IPS-NIHi7 (cell line): ENCODE data around the gene FMNL2.
A peak's percentile ranks its signal among the peaks of the same experiment; 100 is the strongest.
"Not testable (repeated sequence)": the region's sequence is repeated elsewhere in the genome, so short reads cannot be mapped to it uniquely, and the experiment has no call there.

Experiments used
- DNase-seq: peaks from one replicate; pipeline ENCODE4 v3.0.0; 2012; ENCODE audit warnings: mixed read lengths; ENCODE audit errors: extremely low spot score

FMNL2 gene

GRCh38 chr2:152335016-152335725, at the start of gene FMNL2:
TSS of gene FMNL2 (plus strand) at chr2:152335174.
- DNase-seq = peak; percentile 95

GRCh38 chr2:152292991-152293390, 42.0 kb upstream of the FMNL2 start:
- DNase-seq = no peak

GRCh38 chr2:152297715-152298114, 37.3 kb upstream of the FMNL2 start:
- no peak for DNase-seq

GRCh38 chr2:152298754-152299153, 36.2 kb upstream of the FMNL2 start:
- DNase-seq = no peak

- DNase-seq = no peak
Measured at GRCh38 chr2:152301131-152301530, 33.8 kb upstream of the FMNL2 start.

- DNase-seq = no peak
Measured at GRCh38 chr2:152303951-152304350, 31.0 kb upstream of the FMNL2 start.

- DNase-seq = no peak
Measured at GRCh38 chr2:152304836-152305235, 30.1 kb upstream of the FMNL2 start.

- no peak for DNase-seq
Measured at GRCh38 chr2:152307863-152308262, 27.1 kb upstream of the FMNL2 start.

- DNase-seq = no peak
Measured at GRCh38 chr2:152309352-152310214, 25.4 kb upstream of the FMNL2 start.

GRCh38 chr2:152319822-152320570, 15.0 kb upstream of the FMNL2 start:
- no peak for DNase-seq

GRCh38 chr2:152320814-152321213, 14.2 kb upstream of the FMNL2 start:
- no peak for DNase-seq

GRCh38 chr2:152322222-152322621, 12.8 kb upstream of the FMNL2 start:
- no peak for DNase-seq

- DNase-seq = not testable (repeated sequence)
Measured at GRCh38 chr2:152325126-152325525, 9.8 kb upstream of the FMNL2 start.

GRCh38 chr2:152326710-152327109, 8.3 kb upstream of the FMNL2 start:
- no peak for DNase-seq

GRCh38 chr2:152328013-152328412, 7.0 kb upstream of the FMNL2 start:
- DNase-seq = no peak

GRCh38 chr2:152330235-152330866, 4.6 kb upstream of the FMNL2 start:
- no peak for DNase-seq

- DNase-seq = no peak
Measured at GRCh38 chr2:152334701-152335015, 316 bp upstream of the FMNL2 start.

- no peak for DNase-seq
Measured at GRCh38 chr2:152335726-152336118, 748 bp downstream of the FMNL2 start.

GRCh38 chr2:152336119-152336853, 1.3 kb downstream of the FMNL2 start:
- peak; percentile 50 for DNase-seq

GRCh38 chr2:152336854-152337510, 2.0 kb downstream of the FMNL2 start:
- peak; percentile 28 for DNase-seq

GRCh38 chr2:152337511-152337903, 2.5 kb downstream of the FMNL2 start:
- DNase-seq = no peak
